Measurements from ENCODE around the gene SMIM26.
A peak's percentile ranks its signal among the peaks of the same experiment; 100 is the strongest.
"Not testable (repeated sequence)": the region's sequence is repeated elsewhere in the genome, so short reads cannot be mapped to it uniquely, and the experiment has no call there.

SMIM26 gene

GRCh38 chr20:18566892-18567738 lies at the start of gene SMIM26:
TSS of gene SMIM26 (plus strand) at chr20:18567432. CDS start at chr20:18567479, 47 bp downstream.
- Histone ChIP-seq H3K4me1 (ENCODE audit: control insufficient read depth, insufficient read depth, low read length, unreplicated experiment) (peaks cover 6% of the 10 kb centered on the region), H3K79me2 (ENCODE audit: control insufficient read depth, insufficient read depth, low read length, unreplicated experiment) (peaks cover 17% of the 10 kb centered on the region), H3K36me3 (ENCODE audit: insufficient read depth, low read length) (peaks cover 2% of the 10 kb centered on the region), H3K27me3 (ENCODE audit: insufficient read depth, low read length) (no peaks in the 10 kb centered on the region), H2AFZ (ENCODE audit: low read length, unreplicated experiment) (peak within 1 kb of the TSS; percentile 99), H3K27ac (ENCODE audit: low read depth, low read length) (peak within 1 kb of the TSS; percentile 56), H3K4me3 (ENCODE audit: low read depth, low read length) (peak within 1 kb of the TSS; percentile 95)

- Histone ChIP-seq H3K4me1 (ENCODE audit: control insufficient read depth, insufficient read depth, low read length, unreplicated experiment) (peaks cover 28% of the 10 kb centered on the region), H3K36me3 (ENCODE audit: insufficient read depth, low read length) (peaks cover 22% of the 10 kb centered on the region)
- H3K27me3 ChIP-seq (ENCODE audit: insufficient read depth, low read length); H2AFZ ChIP-seq (ENCODE audit: low read length, unreplicated experiment); H3K79me2 ChIP-seq (ENCODE audit: control insufficient read depth, insufficient read depth, low read length, unreplicated experiment); H3K4me3 ChIP-seq (ENCODE audit: low read depth, low read length); H3K27ac ChIP-seq (ENCODE audit: low read depth, low read length): not testable (repeated sequence)
Measured at GRCh38 chr20:18522066-18522465, 45.2 kb upstream of the SMIM26 start.

- H3K36me3 ChIP-seq (ENCODE audit: insufficient read depth, low read length) = peaks cover 21% of the 10 kb centered on the region
- no peak overlapping the region for H3K4me3 ChIP-seq (ENCODE audit: low read depth, low read length)
- no peaks in the 10 kb centered on the region for H3K79me2 ChIP-seq (ENCODE audit: control insufficient read depth, insufficient read depth, low read length, unreplicated experiment)
- H3K27ac ChIP-seq (ENCODE audit: low read depth, low read length) = no peak overlapping the region
- H3K4me1 ChIP-seq (ENCODE audit: control insufficient read depth, insufficient read depth, low read length, unreplicated experiment) = peaks cover 38% of the 10 kb centered on the region
- H2AFZ ChIP-seq (ENCODE audit: low read length, unreplicated experiment) = no peak overlapping the region
- H3K27me3 ChIP-seq (ENCODE audit: insufficient read depth, low read length) = no peaks in the 10 kb centered on the region
Measured at GRCh38 chr20:18523066-18523465, 44.2 kb upstream of the SMIM26 start.

GRCh38 chr20:18524646-18525045 lies 42.6 kb upstream of the SMIM26 start:
- H3K4me1 ChIP-seq (ENCODE audit: control insufficient read depth, insufficient read depth, low read length, unreplicated experiment) = peaks cover 41% of the 10 kb centered on the region
- no peak overlapping the region for H2AFZ ChIP-seq (ENCODE audit: low read length, unreplicated experiment)
- H3K36me3 ChIP-seq (ENCODE audit: insufficient read depth, low read length) = peaks cover 36% of the 10 kb centered on the region
- H3K27me3 ChIP-seq (ENCODE audit: insufficient read depth, low read length) = no peaks in the 10 kb centered on the region
- H3K4me3 ChIP-seq (ENCODE audit: low read depth, low read length) = 0 out of 2 replicates have a peak overlapping the region, but pooled peaks have one; percentile 4
- H3K27ac ChIP-seq (ENCODE audit: low read depth, low read length) = peak overlapping the region; percentile 60
- H3K79me2 ChIP-seq (ENCODE audit: control insufficient read depth, insufficient read depth, low read length, unreplicated experiment) = no peaks in the 10 kb centered on the region

- peaks cover 41% of the 10 kb centered on the region for H3K4me1 ChIP-seq (ENCODE audit: control insufficient read depth, insufficient read depth, low read length, unreplicated experiment)
- not testable (repeated sequence) for H3K79me2 ChIP-seq (ENCODE audit: control insufficient read depth, insufficient read depth, low read length, unreplicated experiment); H2AFZ ChIP-seq (ENCODE audit: low read length, unreplicated experiment); H3K27ac ChIP-seq (ENCODE audit: low read depth, low read length); H3K4me3 ChIP-seq (ENCODE audit: low read depth, low read length); H3K27me3 ChIP-seq (ENCODE audit: insufficient read depth, low read length)
- peaks cover 43% of the 10 kb centered on the region for H3K36me3 ChIP-seq (ENCODE audit: insufficient read depth, low read length)
Measured at GRCh38 chr20:18526761-18527160, 40.5 kb upstream of the SMIM26 start.

GRCh38 chr20:18527339-18527738 lies 39.9 kb upstream of the SMIM26 start:
- Histone ChIP-seq H3K36me3 (ENCODE audit: insufficient read depth, low read length) (peaks cover 44% of the 10 kb centered on the region), H3K27ac (ENCODE audit: low read depth, low read length) (peak overlapping the region; percentile 52), H3K79me2 (ENCODE audit: control insufficient read depth, insufficient read depth, low read length, unreplicated experiment) (no peaks in the 10 kb centered on the region), H2AFZ (ENCODE audit: low read length, unreplicated experiment) (no peak overlapping the region), H3K4me1 (ENCODE audit: control insufficient read depth, insufficient read depth, low read length, unreplicated experiment) (peaks cover 36% of the 10 kb centered on the region), H3K27me3 (ENCODE audit: insufficient read depth, low read length) (no peaks in the 10 kb centered on the region), H3K4me3 (ENCODE audit: low read depth, low read length) (no peak overlapping the region)

GRCh38 chr20:18527836-18528235 lies 39.4 kb upstream of the SMIM26 start:
- Histone ChIP-seq H3K4me3 (ENCODE audit: low read depth, low read length) (no peak overlapping the region), H2AFZ (ENCODE audit: low read length, unreplicated experiment) (no peak overlapping the region), H3K27ac (ENCODE audit: low read depth, low read length) (peak overlapping the region; percentile 52), H3K27me3 (ENCODE audit: insufficient read depth, low read length) (no peaks in the 10 kb centered on the region), H3K79me2 (ENCODE audit: control insufficient read depth, insufficient read depth, low read length, unreplicated experiment) (no peaks in the 10 kb centered on the region), H3K36me3 (ENCODE audit: insufficient read depth, low read length) (peaks cover 49% of the 10 kb centered on the region), H3K4me1 (ENCODE audit: control insufficient read depth, insufficient read depth, low read length, unreplicated experiment) (peaks cover 40% of the 10 kb centered on the region)

GRCh38 chr20:18529041-18529440 lies 38.2 kb upstream of the SMIM26 start:
- no peak overlapping the region for H3K4me3 ChIP-seq (ENCODE audit: low read depth, low read length)
- no peaks in the 10 kb centered on the region for H3K27me3 ChIP-seq (ENCODE audit: insufficient read depth, low read length)
- no peak overlapping the region for H3K27ac ChIP-seq (ENCODE audit: low read depth, low read length)
- no peak overlapping the region for H2AFZ ChIP-seq (ENCODE audit: low read length, unreplicated experiment)
- H3K36me3 ChIP-seq (ENCODE audit: insufficient read depth, low read length) = peaks cover 51% of the 10 kb centered on the region
- no peaks in the 10 kb centered on the region for H3K79me2 ChIP-seq (ENCODE audit: control insufficient read depth, insufficient read depth, low read length, unreplicated experiment)
- peaks cover 47% of the 10 kb centered on the region for H3K4me1 ChIP-seq (ENCODE audit: control insufficient read depth, insufficient read depth, low read length, unreplicated experiment)

GRCh38 chr20:18532626-18533025 lies 34.6 kb upstream of the SMIM26 start:
- H3K4me3 ChIP-seq (ENCODE audit: low read depth, low read length) = no peak overlapping the region
- no peak overlapping the region for H2AFZ ChIP-seq (ENCODE audit: low read length, unreplicated experiment)
- H3K4me1 ChIP-seq (ENCODE audit: control insufficient read depth, insufficient read depth, low read length, unreplicated experiment) = peaks cover 26% of the 10 kb centered on the region
- no peaks in the 10 kb centered on the region for H3K79me2 ChIP-seq (ENCODE audit: control insufficient read depth, insufficient read depth, low read length, unreplicated experiment)
- H3K36me3 ChIP-seq (ENCODE audit: insufficient read depth, low read length) = peaks cover 43% of the 10 kb centered on the region
- H3K27me3 ChIP-seq (ENCODE audit: insufficient read depth, low read length) = no peaks in the 10 kb centered on the region
- no peak overlapping the region for H3K27ac ChIP-seq (ENCODE audit: low read depth, low read length)

GRCh38 chr20:18533491-18533890 lies 33.7 kb upstream of the SMIM26 start:
- H3K36me3 ChIP-seq (ENCODE audit: insufficient read depth, low read length) = peaks cover 38% of the 10 kb centered on the region
- no peaks in the 10 kb centered on the region for H3K79me2 ChIP-seq (ENCODE audit: control insufficient read depth, insufficient read depth, low read length, unreplicated experiment)
- no peak overlapping the region for H3K4me3 ChIP-seq (ENCODE audit: low read depth, low read length)
- no peak overlapping the region for H2AFZ ChIP-seq (ENCODE audit: low read length, unreplicated experiment)
- H3K4me1 ChIP-seq (ENCODE audit: control insufficient read depth, insufficient read depth, low read length, unreplicated experiment) = peaks cover 22% of the 10 kb centered on the region
- H3K27me3 ChIP-seq (ENCODE audit: insufficient read depth, low read length) = no peaks in the 10 kb centered on the region
- H3K27ac ChIP-seq (ENCODE audit: low read depth, low read length) = no peak overlapping the region

GRCh38 chr20:18533978-18534644 lies 33.1 kb upstream of the SMIM26 start:
- Histone ChIP-seq H3K27me3 (ENCODE audit: insufficient read depth, low read length) (no peaks in the 10 kb centered on the region), H2AFZ (ENCODE audit: low read length, unreplicated experiment) (no peak overlapping the region), H3K27ac (ENCODE audit: low read depth, low read length) (no peak overlapping the region), H3K4me3 (ENCODE audit: low read depth, low read length) (no peak overlapping the region), H3K4me1 (ENCODE audit: control insufficient read depth, insufficient read depth, low read length, unreplicated experiment) (peaks cover 22% of the 10 kb centered on the region), H3K36me3 (ENCODE audit: insufficient read depth, low read length) (peaks cover 32% of the 10 kb centered on the region), H3K79me2 (ENCODE audit: control insufficient read depth, insufficient read depth, low read length, unreplicated experiment) (no peaks in the 10 kb centered on the region)

Measured in ACC112 (cell line).